UCSD-AML1 (cell line): ENCODE data around the gene MNT.

ENCODE experiments used
- DNase-seq: peaks from one replicate; lab custom pipeline; 2025; ENCODE audit not compliant: unreplicated experiment; lab: John Stamatoyannopoulos, UW

The MNT gene

GRCh38 chr17:2416010-2416734 is 15.3 kb upstream of the MNT start:
- DNase-seq: peak; percentile 85

GRCh38 chr17:2415081-2415480 is 14.2 kb upstream of the MNT start:
- no peak for DNase-seq

- DNase-seq: no peak
These were observed 13.7 kb upstream of the MNT start for GRCh38 chr17:2414446-2415064.

GRCh38 chr17:2412561-2413021 is 11.7 kb upstream of the MNT start:
- no peak for DNase-seq

GRCh38 chr17:2410951-2411350 is 10.1 kb upstream of the MNT start:
- DNase-seq: no peak

GRCh38 chr17:2406903-2407790 is 6.3 kb upstream of the MNT start:
- DNase-seq: no peak

- no peak for DNase-seq
These were observed 5.5 kb upstream of the MNT start for GRCh38 chr17:2406271-2406902.

GRCh38 chr17:2405247-2405926 is 4.5 kb upstream of the MNT start:
- DNase-seq: no peak

GRCh38 chr17:2403044-2403443 is 2.2 kb upstream of the MNT start:
- no peak for DNase-seq

- no peak for DNase-seq
These were observed 1.7 kb upstream of the MNT start for GRCh38 chr17:2402544-2402943.

- DNase-seq: peak; percentile 100
These were observed 764 bp upstream of the MNT start for GRCh38 chr17:2401426-2402221.

- peak; percentile 46 for DNase-seq
These were observed 390 bp downstream of the MNT start for GRCh38 chr17:2400474-2400866.

- DNase-seq: peak; percentile 97
These were observed 1.0 kb downstream of the MNT start for GRCh38 chr17:2399572-2400473.

GRCh38 chr17:2398655-2399571 is 1.9 kb downstream of the MNT start:
- DNase-seq: peak; percentile 54

GRCh38 chr17:2398182-2398581 is 2.7 kb downstream of the MNT start:
- no peak for DNase-seq

- DNase-seq: no peak
These were observed 3.4 kb downstream of the MNT start for GRCh38 chr17:2397247-2398171.
